SK-N-SH (cell line): Measurements from ENCODE around the gene R3HDML. TPM values are rescaled to one million over a fixed set of nuclear protein-coding genes. Genes with fewer than 3 reads are reported as not detected.

Experiments
- CTCF ChIA-PET: fragments of 300-600, 350-600 bp; formaldehyde crosslinking; extraction: SDS; loops from one replicate; lab custom pipeline; 2021; lab: Yijun Ruan, JAX
- POLR2A ChIA-PET: fragments of 350-600 bp; sonication (Branson Sonifier 250); formaldehyde crosslinking; extraction: SDS; loops from one replicate; lab custom pipeline; 2020; ENCODE audit warnings: antibody characterized with exemption, inconsistent platforms; lab: Yijun Ruan, JAX
- DNase-seq: peaks from one replicate; pipeline ENCODE4 v3.0.0; 2012
- H2AFZ ChIP-seq: fragments of 200-600 bp; sonication (generic); 2 replicates; pipeline ENCODE4 v1.8.1; 2016; ENCODE audit warnings: antibody characterized with exemption, mild to moderate bottlenecking, low read depth
- H3F3A ChIP-seq: fragments of 200-600 bp; sonication (generic); replicated peaks from 2 replicates; pipeline ENCODE3; 2016; ENCODE audit warnings: antibody characterized with exemption, mild to moderate bottlenecking; ENCODE audit not compliant: insufficient read depth
- H3K27ac ChIP-seq, 2 experiments: fragments of 200-500 bp in 1 of 2; fragments of 200-600 bp in 1 of 2; sonication (Bioruptor generic) in 1 of 2; sonication (generic), shearing (Covaris generic) in 1 of 2; 2 replicates each; pipeline versions ENCODE4 v1.5.1 to v1.6.1; 2014 to 2016; ENCODE audit warnings: low read depth in 2 of 2, inconsistent platforms in 1 of 2, low read length in 1 of 2, mild to moderate bottlenecking in 1 of 2, mixed read lengths in 1 of 2
- H3K27me3 ChIP-seq: fragments of 200-600 bp; sonication (generic), shearing (Covaris generic); 2 replicates; pipeline ENCODE4 v1.6.1; 2016; ENCODE audit warnings: mixed run types; ENCODE audit not compliant: insufficient read depth
- H3K36me3 ChIP-seq, 2 experiments: fragments of 200-500 bp in 1 of 2; fragments of 200-600 bp in 1 of 2; sonication (Bioruptor generic) in 1 of 2; sonication (generic) in 1 of 2; replicated peaks in 1 of 2; 2 replicates each; pipeline versions ENCODE3 to v1.5.1; 2014 to 2016; ENCODE audit warnings: low read length in 1 of 2, mild to moderate bottlenecking in 1 of 2; ENCODE audit not compliant: insufficient read depth in 2 of 2, control insufficient read depth in 1 of 2
- H3K4me1 ChIP-seq, 2 experiments: fragments of 200-500 bp in 1 of 2; fragments of 200-600 bp in 1 of 2; sonication (Bioruptor generic) in 1 of 2; sonication (generic), shearing (Covaris generic) in 1 of 2; 2 replicates each; pipeline versions ENCODE4 v1.5.1 to v1.6.1; 2014 to 2016; ENCODE audit warnings: low read depth in 1 of 2, low read length in 1 of 2, mixed run types in 1 of 2; ENCODE audit not compliant: insufficient read depth in 2 of 2, control insufficient read depth in 1 of 2
- H3K4me2 ChIP-seq: fragments of 200-600 bp; sonication (generic), shearing (Covaris generic); 2 replicates; pipeline ENCODE4 v1.6.1; 2017; ENCODE audit warnings: mixed run types
- H3K4me3 ChIP-seq, 2 experiments: fragments of 200-500 bp in 1 of 2; fragments of 200-600 bp in 1 of 2; sonication (Bioruptor generic) in 1 of 2; sonication (generic), shearing (Covaris generic) in 1 of 2; 2 replicates each; pipeline versions ENCODE4 v1.5.1 to v1.8.1; 2014 to 2016; ENCODE audit warnings: low read depth in 2 of 2, inconsistent platforms in 1 of 2, low read length in 1 of 2, mild to moderate bottlenecking in 1 of 2, mixed read lengths in 1 of 2, moderate library complexity in 1 of 2
- H3K79me2 ChIP-seq: fragments of 200-600 bp; sonication (generic); 2 replicates; pipeline ENCODE4 v1.8.1; 2017; ENCODE audit warnings: mild to moderate bottlenecking; ENCODE audit not compliant: insufficient read depth
- H3K9ac ChIP-seq: fragments of 200-600 bp; sonication (generic); 2 replicates; pipeline ENCODE4 v1.6.1; 2017; ENCODE audit warnings: mixed run types
- H3K9me2 ChIP-seq: fragments of 200-600 bp; sonication (generic); 2 replicates; pipeline ENCODE4 v1.6.1; 2017; ENCODE audit warnings: mixed run types
- H3K9me3 ChIP-seq: fragments of 200-600 bp; sonication (generic); 2 replicates; pipeline ENCODE4 v1.6.1; 2017; ENCODE audit warnings: mixed run types, mild to moderate bottlenecking, moderate library complexity
- H4K20me1 ChIP-seq: fragments of 200-600 bp; sonication (generic); 2 replicates; pipeline ENCODE4 v1.6.1; 2017; ENCODE audit warnings: mild to moderate bottlenecking, mixed run types; ENCODE audit not compliant: insufficient read depth
- EZH2phosphoT487 ChIP-seq: fragments of 200-600 bp; sonication (generic); IDR thresholded peaks from 2 replicates; pipeline ENCODE4 v1.6.1; 2017; ENCODE audit warnings: low read depth, mixed run types, mild to moderate bottlenecking, antibody characterized with exemption, moderate library complexity, borderline replicate concordance
- JUND ChIP-seq: IDR thresholded peaks from 2 replicates; pipeline ENCODE4 v1.4.0; 2012
- MAX ChIP-seq: IDR thresholded peaks from 2 replicates; pipeline ENCODE4 v1.4.0; 2012; ENCODE audit warnings: low read depth
- POLR2AphosphoS5 ChIP-seq: IDR thresholded peaks from 2 replicates; pipeline ENCODE4 v1.6.1; 2012; ENCODE audit warnings: low read depth, low read length
- RCOR1 ChIP-seq: fragments of 150-350 bp; IDR thresholded peaks from 2 replicates; pipeline ENCODE4 v1.6.1; 2017; ENCODE audit warnings: antibody characterized with exemption, low read length
- RFX5 ChIP-seq: IDR thresholded peaks from 2 replicates; pipeline ENCODE4 v1.6.1; 2012; ENCODE audit warnings: mild to moderate bottlenecking, improper control_type of control experiment, low read length
- SMC3 ChIP-seq: IDR thresholded peaks from 2 replicates; pipeline ENCODE4 v1.6.1; 2012; ENCODE audit warnings: low read depth, low read length, improper control_type of control experiment
- TAF1 ChIP-seq: IDR thresholded peaks from 2 replicates; pipeline ENCODE4 v1.6.1; 2012; ENCODE audit warnings: low read depth, mild to moderate bottlenecking, low read length, moderate library complexity, borderline replicate concordance
- USF2 ChIP-seq: fragments of 150-350 bp; IDR thresholded peaks from 2 replicates; pipeline ENCODE4 v1.6.1; 2017; ENCODE audit warnings: antibody characterized with exemption, low read length, low read depth, borderline replicate concordance
- WGBS: methylation state at CpG from one replicate; pipeline ENCODE4 v1.1.6; 2017; ENCODE audit warnings: low lambda C conversion rate; 5-methylcytosine and 5-hydroxymethylcytosine counted together
- polyA plus RNA-seq, 3 experiments: library from polyadenylated mRNA; depleted of rRNA; stranded (reverse); fragments of >200 nt; gene quantifications; 2 replicates each; pipeline ENCODE4 v1.2.3, GENCODE V29; 2012

Gene R3HDML
- polyA plus RNA-seq, 1 of the 3 experiments (the other 2 are of a cell fraction): not detected

GRCh38 chr20:44364780-44365179 is 27.9 kb downstream of the R3HDML start:
- H3K4me1 ChIP-seq: no peaks in the 10 kb centered on the region
- H3K9me3 ChIP-seq: no peaks in the 10 kb centered on the region
- H2AFZ ChIP-seq: no peak overlapping the region
- H3F3A ChIP-seq: no peaks in the 10 kb centered on the region
- H3K79me2 ChIP-seq: no peaks in the 10 kb centered on the region
- no peaks in the 10 kb centered on the region for H3K36me3 ChIP-seq
- 73% methylated on average over 6 of the region's 6 CpGs for WGBS
- H3K27ac ChIP-seq: no peak overlapping the region
- H3K9ac ChIP-seq: no peak overlapping the region
- 0 out of 2 replicates have a peak, but pooled peaks cover 5% of the 10 kb centered on the region for H3K27me3 ChIP-seq
- no peak overlapping the region for H3K4me3 ChIP-seq
- no peak for TF ChIP-seq RFX5
- TF ChIP-seq SMC3: no peak
- TF ChIP-seq RCOR1: no peak
- H4K20me1 ChIP-seq: no peaks in the 10 kb centered on the region
- H3K4me2 ChIP-seq: no peak overlapping the region
- no peaks in the 10 kb centered on the region for H3K9me2 ChIP-seq
- CTCF ChIA-PET: interaction anchor here (1.6 kb wide), 1 partner anchor 147 kb away, joined by 5 read pairs; no protein-coding TSS in a partner anchor
- POLR2A ChIA-PET: no interaction called here
- no peak for DNase-seq

- no peaks in the 10 kb centered on the region for H3K9me2 ChIP-seq
- no peaks in the 10 kb centered on the region for H3K4me1 ChIP-seq
- DNase-seq: no peak
- no peak for TF ChIP-seq TAF1
- no peak for TF ChIP-seq USF2
- TF ChIP-seq, all 33 proteins: peak for 0
- CTCF ChIA-PET: interaction anchor here (1.2 kb wide), 1 partner anchor 150 kb away, joined by 3 read pairs; no protein-coding TSS in a partner anchor
- no peak overlapping the region for H2AFZ ChIP-seq
- H3K79me2 ChIP-seq: no peaks in the 10 kb centered on the region
- H4K20me1 ChIP-seq: no peaks in the 10 kb centered on the region
- H3K36me3 ChIP-seq: no peaks in the 10 kb centered on the region
- no peaks in the 10 kb centered on the region for H3K27me3 ChIP-seq
- H3K9me3 ChIP-seq: no peaks in the 10 kb centered on the region
- H3F3A ChIP-seq: no peaks in the 10 kb centered on the region
- H3K9ac ChIP-seq: no peak overlapping the region
- POLR2A ChIA-PET: no interaction called here
- no peak overlapping the region for H3K4me2 ChIP-seq
- no peak overlapping the region for H3K27ac ChIP-seq
- WGBS: 90% methylated on average over 6 of the region's 6 CpGs
- no peak overlapping the region for H3K4me3 ChIP-seq
These were observed 30.9 kb downstream of the R3HDML start for GRCh38 chr20:44367746-44368145.

GRCh38 chr20:44370639-44371218 is 33.9 kb downstream of the R3HDML start:
- Histone ChIP-seq H3K9ac (no peak overlapping the region), H3K4me3 (no peak overlapping the region), H4K20me1 (no peaks in the 10 kb centered on the region), H3K9me2 (no peaks in the 10 kb centered on the region), H3K4me1 (no peaks in the 10 kb centered on the region), H3K4me2 (no peak overlapping the region), H2AFZ (no peak overlapping the region), H3K79me2 (no peaks in the 10 kb centered on the region), H3K36me3 (no peaks in the 10 kb centered on the region), H3K27ac (no peak overlapping the region), H3F3A (no peaks in the 10 kb centered on the region), H3K9me3 (no peaks in the 10 kb centered on the region), H3K27me3 (peaks cover 8% of the 10 kb centered on the region; the same call in 1 of the 2 replicates)
- ChIA-PET CTCF (interaction anchor here (1.0 to 1.8 kb wide), 3 partner anchors 14 to 154 kb away, joined by 3 to 7 read pairs (median 4); no protein-coding TSS in a partner anchor), POLR2A (no interaction called here)
- DNase-seq: no peak
- 48% methylated on average over 6 of the region's 9 CpGs for WGBS
- TF ChIP-seq EZH2phosphoT487 (no peak), TAF1 (no peak), MAX (no peak), POLR2AphosphoS5 (no peak), JUND (no peak)
